Keratinocyte (primary cell): ENCODE measurements around the gene CABP4. TPM values are rescaled to one million over a fixed set of nuclear protein-coding genes. Genes with fewer than 3 reads are reported as not detected.

Experiments used
- DNase-seq: peaks from one replicate; pipeline ENCODE4 v3.0.0-alpha.2; 2011; ENCODE audit warnings: low read depth, missing footprints, low spot score
- FAIRE-seq: peaks from 2 replicates; lab custom pipeline; 2011; peaks lifted over from hg19 to GRCh38; lab: Jason Lieb, UNC
- H2AFZ ChIP-seq: 2 replicates; pipeline ENCODE4 v1.6.0; 2012; ENCODE audit warnings: low read length, control low read depth, inconsistent platforms; ENCODE audit not compliant: control insufficient read depth
- H3K27ac ChIP-seq: 2 replicates; pipeline ENCODE4 v1.5.1; 2011; ENCODE audit warnings: low read length; ENCODE audit not compliant: control insufficient read depth, insufficient read depth
- H3K27me3 ChIP-seq: 3 replicates; pipeline ENCODE4 v1.6.0; 2011; ENCODE audit warnings: low read length; ENCODE audit not compliant: control insufficient read depth, insufficient read depth; ENCODE audit errors: extremely low read depth
- H3K36me3 ChIP-seq, 2 experiments: 2 replicates in 1 of 2; 3 replicates in 1 of 2; pipeline ENCODE4 v1.5.1; 2011; ENCODE audit warnings: low read length in 2 of 2, mild to moderate bottlenecking in 1 of 2; ENCODE audit not compliant: control insufficient read depth in 2 of 2, insufficient read depth in 2 of 2; ENCODE audit errors: extremely low read depth in 1 of 2
- H3K4me1 ChIP-seq: 3 replicates; pipeline ENCODE4 v1.5.1; 2011; ENCODE audit warnings: low read length; ENCODE audit not compliant: control insufficient read depth, insufficient read depth; ENCODE audit errors: extremely low read depth
- H3K4me2 ChIP-seq: 3 replicates; pipeline ENCODE4 v1.6.0; 2011; ENCODE audit warnings: low read depth, low read length; ENCODE audit not compliant: control insufficient read depth, insufficient read depth; ENCODE audit errors: extremely low read depth
- H3K4me3 ChIP-seq, 3 experiments: fragments of 200-600 bp in 1 of 3; sonication (generic) in 1 of 3; 2 replicates in 2 of 3; 3 replicates in 1 of 3; pipeline ENCODE4 v1.5.1; 2011 to 2016; ENCODE audit warnings: low read length in 3 of 3, mild to moderate bottlenecking in 3 of 3, control low read depth in 2 of 3, inconsistent platforms in 1 of 3, low read depth in 1 of 3, mixed read lengths in 1 of 3, mixed run types in 1 of 3, moderate library complexity in 1 of 3; ENCODE audit not compliant: control insufficient read depth in 2 of 3, insufficient read depth in 2 of 3; ENCODE audit errors: extremely low read depth in 1 of 3
- H3K79me2 ChIP-seq: 2 replicates; pipeline ENCODE4 v1.6.0; 2012; ENCODE audit warnings: low read length; ENCODE audit not compliant: control insufficient read depth, insufficient read depth
- H3K9ac ChIP-seq: 3 replicates; pipeline ENCODE4 v1.6.0; 2011; ENCODE audit warnings: low read length; ENCODE audit not compliant: control insufficient read depth, insufficient read depth; ENCODE audit errors: extremely low read depth
- H3K9me1 ChIP-seq: 3 replicates; pipeline ENCODE4 v1.6.0; 2011; ENCODE audit warnings: low read length; ENCODE audit not compliant: control insufficient read depth, insufficient read depth; ENCODE audit errors: extremely low read depth
- H3K9me3 ChIP-seq: 2 replicates; pipeline ENCODE4 v1.5.1; 2012; ENCODE audit warnings: low read depth, low read length; ENCODE audit not compliant: control insufficient read depth
- H4K20me1 ChIP-seq: 3 replicates; pipeline ENCODE4 v1.6.0; 2011; ENCODE audit warnings: low read length; ENCODE audit not compliant: control insufficient read depth, insufficient read depth; ENCODE audit errors: extremely low read depth
- CTCF ChIP-seq, 3 experiments: IDR thresholded peaks in 1 of 3; conservative IDR thresholded peaks in 1 of 3; optimal IDR thresholded peaks in 1 of 3; 2 replicates in 2 of 3; 3 replicates in 1 of 3; pipeline versions ENCODE3 to v1.5.1; 2011; ENCODE audit warnings: low read length in 3 of 3, mild to moderate bottlenecking in 3 of 3, moderate library complexity in 2 of 3, control low read depth in 1 of 3, inconsistent platforms in 1 of 3; ENCODE audit not compliant: insufficient read depth in 2 of 3; ENCODE audit errors: extremely low read depth in 1 of 3
- EZH2 ChIP-seq: IDR thresholded peaks from one replicate; pipeline ENCODE4 v1.6.1; 2012; ENCODE audit warnings: inconsistent platforms, mild to moderate bottlenecking, low read length, moderate library complexity
- dilution Hi-C: fragments of 300-500 bp; cut with MboI; formaldehyde crosslinking; loops from one replicate; pipeline ENCODE4 v1.7.0; 2020; ENCODE audit warnings: low sequenced_read_pairs; ENCODE audit not compliant: extremely low pct_ligation_motif_present
- polyA plus RNA-seq, 5 experiments: library from polyadenylated mRNA; depleted of rRNA in 3 of 5; stranded (reverse) in 3 of 5; stranded (forward) in 1 of 5; unstranded in 1 of 5; fragments of >200 nt; gene quantifications; 1 replicate in 1 of 5; 2 replicates in 3 of 5; 3 replicates in 1 of 5; pipeline versions ENCODE4 v1.2.1 to v1.2.3, GENCODE V29; 2011 to 2012; ENCODE audit warnings: missing spikeins in 2 of 5, low read depth in 1 of 5, low replicate concordance in 1 of 5

The CABP4 gene
- polyA plus RNA-seq, 1 donor (not counting 4 experiments of a cell fraction or from before 2014, with no cell fraction given): not detected

GRCh38 chr11:67440229-67441097, 14.7 kb upstream of the CABP4 start:
- Histone ChIP-seq H4K20me1 (peaks cover 3% of the 10 kb centered on the region), H3K27me3 (no peaks in the 10 kb centered on the region), H3K79me2 (peaks cover 15% of the 10 kb centered on the region), H3K4me2 (no peak overlapping the region), H3K4me1 (peaks cover 6% of the 10 kb centered on the region), H3K36me3 (peaks cover 0 to 15% of the 10 kb centered on the region in 2 experiments), H2AFZ (no peak overlapping the region), H3K9me3 (no peaks in the 10 kb centered on the region), H3K9me1 (no peaks in the 10 kb centered on the region), H3K4me3 (no peak overlapping the region), H3K9ac (no peak overlapping the region), H3K27ac (no peak overlapping the region)
- DNase-seq: no peak
- FAIRE-seq: no peak
- TF ChIP-seq EZH2 (no peak), CTCF (optimal IDR thresholded peaks at IDR 0.05 in 1 of 3, IDR thresholded peaks at IDR 0.05 in 1 of 3, conservative IDR thresholded peaks at IDR 0.05 in 1 of 3; ENCODE audit: extremely low read depth in 1 of 3, insufficient read depth in 2 of 3, low read length in 3 of 3) (no peak)
- dilution Hi-C loops: no loop called here

- no peak for TF ChIP-seq CTCF (optimal IDR thresholded peaks at IDR 0.05 in 1 of 3, IDR thresholded peaks at IDR 0.05 in 1 of 3, conservative IDR thresholded peaks at IDR 0.05 in 1 of 3; ENCODE audit: extremely low read depth in 1 of 3, insufficient read depth in 2 of 3, low read length in 3 of 3)
- no peak for TF ChIP-seq EZH2
- Histone ChIP-seq H3K36me3 (peaks cover 0 to 12% of the 10 kb centered on the region in 2 experiments), H3K9me1 (no peaks in the 10 kb centered on the region), H3K4me3 (no peak overlapping the region), H3K9me3 (no peaks in the 10 kb centered on the region), H4K20me1 (peaks cover 3% of the 10 kb centered on the region), H3K4me2 (no peak overlapping the region), H3K27me3 (no peaks in the 10 kb centered on the region), H2AFZ (no peak overlapping the region), H3K4me1 (peaks cover 6% of the 10 kb centered on the region), H3K9ac (no peak overlapping the region), H3K27ac (no peak overlapping the region), H3K79me2 (peaks cover 15% of the 10 kb centered on the region)
- FAIRE-seq (no peak), DNase-seq (no peak)
- dilution Hi-C loops: no loop called here
Measured at GRCh38 chr11:67441098-67441563, 14.0 kb upstream of the CABP4 start.
